Hematopoietic multipotent progenitor cell treated with erythropoietin and hydrocortisone succinate and interleukin-3 and kit ligand, for 8 days (in vitro differentiated cells): ENCODE measurements around the gene CLRN3.

Source experiments
- DNase-seq: peaks from one replicate; pipeline ENCODE4 v3.0.0-alpha.2; 2015

The CLRN3 gene

DNA sequence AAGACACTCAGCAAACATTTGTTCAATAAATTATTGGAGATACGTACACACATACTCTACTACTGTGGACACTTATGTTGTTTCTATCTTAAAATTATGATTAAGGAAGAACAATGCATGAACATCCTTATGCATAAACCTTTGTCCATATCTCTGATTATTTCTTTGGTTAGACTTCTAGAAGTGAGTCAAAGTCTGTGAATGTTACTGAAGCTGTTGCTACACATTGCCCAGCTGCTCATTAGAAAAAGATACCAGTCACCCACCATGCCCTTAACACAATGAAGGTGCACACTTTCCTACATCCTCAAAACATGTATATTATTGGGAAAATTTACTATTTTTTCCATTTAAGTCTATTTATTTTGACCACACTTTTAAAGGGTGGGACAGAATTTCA lies 1.4 kb upstream of the CLRN3 start:
- no peak for DNase-seq

DNA sequence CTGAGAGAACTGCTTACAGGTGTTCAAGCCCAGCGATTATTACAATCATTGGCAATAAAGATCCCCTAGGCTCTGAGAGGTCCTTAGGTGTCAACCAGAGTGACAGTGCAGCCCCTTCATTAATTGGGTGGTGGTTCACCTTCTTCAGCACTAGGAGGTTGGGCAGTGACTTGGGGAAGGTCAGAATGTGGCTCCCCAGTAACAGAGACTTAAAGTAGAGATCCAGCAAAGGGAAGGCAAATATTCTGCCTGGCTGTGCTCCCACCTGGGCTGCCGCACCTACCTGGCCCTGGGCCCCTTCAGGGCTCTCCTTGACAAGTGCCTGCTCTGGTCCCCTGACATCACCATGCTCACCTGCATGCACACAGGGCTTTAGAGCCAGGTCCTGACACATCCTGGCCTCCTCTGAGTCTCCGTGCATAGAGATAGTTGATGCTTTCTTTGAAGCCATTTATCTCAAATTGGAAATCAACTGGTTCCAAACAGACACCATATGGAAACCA lies 1.9 kb downstream of the CLRN3 start:
- no peak for DNase-seq

DNA sequence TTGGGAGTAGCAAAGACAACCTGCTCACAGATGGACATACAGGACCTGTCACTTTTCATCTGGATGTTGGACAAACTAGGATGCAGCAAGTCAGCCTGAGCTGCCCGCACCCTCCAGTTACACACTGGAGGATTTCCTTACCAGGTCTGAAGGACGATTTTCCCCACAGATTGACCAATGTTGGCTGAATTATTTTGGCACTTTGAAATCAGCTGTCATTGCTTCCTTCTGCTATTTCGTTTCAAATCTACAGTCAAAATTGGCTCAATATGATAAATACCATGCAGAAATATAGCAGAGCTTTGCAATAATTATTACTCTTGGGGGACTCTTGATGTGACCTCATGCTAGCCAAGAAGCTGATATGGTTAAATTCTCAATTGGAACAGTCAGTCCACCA lies 2.5 kb downstream of the CLRN3 start:
- no peak for DNase-seq

DNA sequence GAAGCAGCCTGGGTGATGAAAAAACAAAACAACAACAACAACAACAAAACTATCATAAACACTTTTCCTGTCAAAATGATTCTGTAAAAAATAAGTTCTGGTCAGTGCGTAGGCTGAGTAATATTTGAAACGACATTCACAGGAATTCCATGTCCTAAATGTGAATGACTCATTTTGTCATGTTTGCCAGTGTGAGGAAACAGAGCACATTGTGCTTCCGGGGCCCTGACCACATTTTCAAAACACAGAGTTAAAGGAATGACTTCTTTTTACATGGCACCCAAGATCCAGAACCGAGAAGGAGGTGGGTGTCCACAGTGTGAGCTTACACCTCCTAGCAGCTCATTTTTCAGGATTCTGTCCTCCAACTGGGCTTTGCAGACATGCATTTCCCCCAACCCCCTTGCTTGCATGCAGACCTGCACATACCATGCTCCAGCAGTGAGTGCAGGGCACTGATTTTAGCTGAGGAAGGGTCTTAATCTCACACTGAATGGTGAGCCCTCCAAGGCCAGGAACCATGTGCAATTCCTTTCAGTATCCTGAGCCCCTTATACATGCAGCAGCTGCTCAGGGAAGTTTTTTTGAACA lies 3.0 kb downstream of the CLRN3 start:
- DNase-seq: no peak

DNA sequence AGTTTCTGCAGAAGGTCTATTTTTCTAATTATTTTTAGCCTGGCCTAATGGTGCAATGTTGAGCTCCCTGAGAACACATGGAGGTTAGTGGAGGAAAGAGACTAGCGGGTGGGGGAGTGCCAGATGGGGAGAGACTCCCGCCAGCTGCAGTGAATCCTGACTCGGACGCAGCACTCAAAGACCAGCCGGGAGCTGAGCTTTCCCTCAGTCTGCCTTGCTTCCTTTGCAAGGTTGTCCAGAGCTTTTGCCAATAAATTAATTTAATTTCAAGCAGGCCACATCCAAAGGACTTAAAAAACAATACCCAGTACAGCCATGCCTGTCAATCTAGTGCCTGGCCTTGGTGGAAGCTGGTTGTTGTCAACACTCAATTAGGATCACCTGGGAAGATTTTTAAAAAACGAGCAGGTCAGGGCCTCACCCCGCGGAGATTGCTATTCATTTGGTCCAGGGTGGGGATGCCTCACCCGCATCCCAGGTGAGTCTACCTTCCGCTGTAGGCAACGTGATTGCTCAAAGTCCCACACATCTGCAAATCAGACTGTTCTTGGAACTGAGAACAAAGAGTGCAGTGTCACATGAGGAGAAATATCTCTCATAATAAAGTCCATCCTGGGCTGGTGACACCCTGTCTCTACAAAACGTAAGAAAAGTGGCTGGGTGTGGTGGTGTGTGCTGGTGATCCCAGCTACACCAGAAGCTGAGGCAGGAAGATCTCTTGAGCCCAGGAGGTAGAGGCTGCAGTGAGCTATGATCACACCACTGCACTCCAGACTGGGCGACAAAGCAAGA lies 4.0 kb downstream of the CLRN3 start:
- DNase-seq: no peak

DNA sequence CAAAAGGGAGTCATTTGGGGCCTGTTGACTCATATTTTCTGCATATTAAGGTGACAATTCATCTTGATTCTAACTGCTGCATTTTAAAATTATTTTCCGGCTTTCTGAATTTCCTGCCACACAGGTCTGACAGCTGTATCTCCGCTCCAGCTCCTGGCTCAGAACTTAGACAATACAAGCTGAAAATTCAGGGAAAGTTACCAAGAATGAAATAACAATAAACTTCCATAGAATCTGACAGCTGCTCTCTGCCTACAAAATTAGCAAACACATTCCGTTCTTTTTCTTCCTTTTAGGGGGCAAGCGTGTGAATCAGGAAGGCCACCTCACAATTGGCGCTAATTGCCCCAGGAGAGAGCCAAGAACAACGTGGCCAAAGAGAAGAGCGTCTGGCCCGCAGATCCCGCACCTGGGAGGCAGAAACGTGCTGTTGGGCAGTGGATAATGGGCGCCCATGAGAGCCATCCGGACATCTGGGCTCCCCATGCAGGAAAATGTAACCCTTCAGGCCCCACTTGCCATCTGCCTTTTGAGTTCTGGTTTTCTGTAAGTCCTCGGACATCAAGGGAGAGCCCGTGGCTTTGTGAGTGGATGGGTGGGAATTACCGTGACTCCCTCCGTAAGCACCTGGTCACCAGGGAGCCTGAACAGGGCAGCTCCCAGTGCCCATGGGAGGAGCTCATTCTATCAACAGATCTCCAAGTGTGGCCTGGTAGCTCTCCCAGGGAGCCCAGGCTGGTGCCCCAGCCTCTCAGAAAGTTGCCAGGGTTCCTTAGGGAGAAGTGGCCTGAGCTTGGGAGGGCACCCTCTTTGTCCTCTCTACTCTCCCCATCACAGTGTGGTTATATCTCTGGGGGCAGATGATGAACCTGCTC lies 5.0 kb downstream of the CLRN3 start:
- no peak for DNase-seq

DNA sequence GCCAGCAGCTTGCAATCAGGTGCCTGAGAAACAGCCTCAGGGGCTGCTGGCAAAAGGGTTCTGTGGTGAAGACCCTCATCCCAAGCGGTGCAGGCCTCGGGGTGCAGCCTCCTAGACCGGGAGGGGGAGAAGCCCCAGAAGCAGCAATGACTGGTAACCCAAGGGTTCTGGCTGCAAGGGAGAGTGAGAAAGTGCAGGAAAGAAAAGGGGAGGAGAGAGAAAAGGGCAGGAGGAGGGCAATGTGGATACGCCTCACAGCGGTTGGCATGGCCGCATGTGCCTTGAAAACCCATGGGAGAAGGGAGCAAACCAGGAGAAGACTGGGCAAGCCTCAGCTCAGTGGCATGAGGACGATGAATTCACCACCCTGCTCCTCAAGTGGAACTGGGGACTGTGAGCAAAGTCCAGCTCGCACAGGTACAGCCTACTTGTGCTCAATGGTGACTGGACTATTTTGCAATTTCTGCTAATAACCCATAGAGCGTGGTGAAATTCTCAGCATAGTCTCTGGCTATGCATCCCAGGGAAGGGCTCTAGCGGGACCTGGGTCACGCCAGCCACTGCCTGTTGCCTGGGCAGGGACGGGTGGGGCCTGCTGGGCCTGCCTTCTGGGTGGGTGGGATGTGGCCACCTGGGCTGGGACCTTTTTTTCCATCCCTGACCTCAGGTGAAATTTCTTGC lies 6.2 kb downstream of the CLRN3 start:
- no peak for DNase-seq

DNA sequence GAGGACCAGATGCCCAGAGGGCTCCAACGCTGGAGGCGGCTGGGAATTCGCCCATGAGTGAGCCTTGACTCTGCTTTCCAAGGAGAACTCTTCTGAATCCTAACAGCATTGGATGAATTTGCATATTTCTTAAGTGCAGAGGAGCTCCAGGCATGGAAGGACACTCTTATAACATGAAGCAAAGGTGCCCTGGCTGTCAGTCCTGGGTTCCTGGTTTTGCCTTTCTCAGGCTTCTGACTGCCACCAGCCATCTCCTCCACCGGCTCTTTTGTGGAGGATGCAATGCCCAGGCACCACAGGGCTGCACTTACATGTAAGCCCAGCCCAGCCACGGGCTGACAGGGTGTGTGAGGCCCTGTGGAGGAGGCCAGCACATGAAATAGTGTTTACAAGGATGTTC lies 8.2 kb downstream of the CLRN3 start:
- no peak for DNase-seq

DNA sequence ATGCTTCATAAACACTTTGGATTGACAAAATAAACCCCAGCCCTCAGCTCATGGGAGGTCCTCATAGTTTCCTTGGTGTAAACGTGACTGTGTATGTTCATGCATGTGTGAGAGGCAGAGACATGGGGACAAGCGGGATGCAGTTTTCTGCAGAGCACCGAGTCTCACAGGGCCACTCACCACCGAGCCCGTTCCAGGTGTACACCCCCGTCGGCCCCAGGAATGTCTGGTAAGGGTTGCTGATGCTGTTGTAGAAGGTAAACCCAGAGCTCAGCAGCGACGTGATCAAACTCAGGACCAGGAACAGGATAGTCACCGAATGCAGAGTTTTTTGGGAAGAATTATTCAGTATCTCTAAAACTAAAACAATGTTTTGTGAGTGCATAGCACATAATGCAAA lies 9.2 kb downstream of the CLRN3 start:
- no peak for DNase-seq

DNA sequence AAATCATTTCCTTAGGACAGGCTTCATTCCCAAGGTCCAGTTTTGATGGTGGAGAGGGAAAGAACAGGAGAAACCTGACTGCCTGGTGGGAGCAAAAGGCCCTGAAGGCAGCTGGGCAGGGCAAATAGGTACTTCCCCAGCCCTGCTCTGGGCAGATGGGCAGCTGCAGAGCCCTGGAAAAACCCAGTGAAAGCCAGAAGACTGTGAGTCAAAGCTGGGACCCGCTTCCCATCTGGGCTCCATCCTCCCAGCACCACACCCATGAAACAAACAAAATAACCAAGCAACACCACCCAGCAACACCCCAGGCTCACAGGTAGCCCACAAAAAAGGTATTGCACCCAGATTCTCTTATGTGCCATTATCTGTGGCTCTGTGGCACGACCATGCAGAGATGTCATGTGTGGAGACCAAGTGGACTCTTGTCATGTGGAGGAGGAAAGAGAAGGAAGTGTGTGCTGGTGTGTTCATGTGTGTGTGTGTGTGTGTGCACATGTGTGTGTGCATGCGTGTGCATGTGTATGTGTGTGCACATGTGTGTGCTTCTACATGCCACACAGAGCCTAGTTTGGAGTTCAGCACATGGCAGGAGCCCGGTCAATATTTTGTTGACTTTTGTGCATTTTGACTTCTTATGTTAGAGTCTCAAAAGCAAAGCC lies 9.8 kb downstream of the CLRN3 start:
- DNase-seq: no peak

DNA sequence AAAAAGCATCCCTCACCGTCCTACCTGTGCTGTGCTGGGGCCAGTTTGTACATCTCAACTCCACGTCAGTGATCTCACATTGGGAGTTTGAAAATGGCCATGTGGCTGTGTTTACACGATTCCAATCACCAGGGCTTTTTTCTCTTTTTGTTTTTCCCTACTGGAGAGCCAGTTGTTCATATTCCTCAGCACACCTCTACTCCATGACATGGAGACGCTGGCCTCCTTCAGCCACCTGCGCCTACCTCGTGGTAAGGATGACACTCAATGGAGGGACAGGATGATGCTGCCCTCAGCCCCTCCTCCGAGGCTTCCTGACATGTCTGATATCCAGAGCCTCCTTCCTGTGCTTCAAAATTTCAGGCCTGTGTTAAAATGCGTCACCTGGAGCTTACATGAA lies 10.3 kb downstream of the CLRN3 start:
- DNase-seq: no peak

DNA sequence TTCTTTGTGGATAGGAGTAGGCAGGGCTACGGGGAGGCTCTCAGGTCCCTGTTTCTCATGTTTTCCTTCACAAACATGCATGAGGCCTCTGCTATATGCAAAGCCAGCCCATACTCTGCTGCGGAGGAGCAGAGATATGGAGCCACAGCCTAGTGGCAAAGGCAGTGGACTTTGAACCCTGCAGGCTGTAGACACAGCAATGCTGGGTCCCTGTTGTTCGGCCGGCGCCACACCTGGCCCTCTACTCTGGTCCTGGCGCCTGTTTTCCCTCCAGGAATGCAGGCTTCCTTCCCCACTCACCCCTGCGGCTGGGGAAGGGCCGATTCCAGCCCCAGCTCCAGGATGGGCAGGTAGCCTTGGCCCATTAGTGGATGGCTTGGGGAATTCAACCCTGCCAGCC lies 11.5 kb downstream of the CLRN3 start:
- DNase-seq: no peak

DNA sequence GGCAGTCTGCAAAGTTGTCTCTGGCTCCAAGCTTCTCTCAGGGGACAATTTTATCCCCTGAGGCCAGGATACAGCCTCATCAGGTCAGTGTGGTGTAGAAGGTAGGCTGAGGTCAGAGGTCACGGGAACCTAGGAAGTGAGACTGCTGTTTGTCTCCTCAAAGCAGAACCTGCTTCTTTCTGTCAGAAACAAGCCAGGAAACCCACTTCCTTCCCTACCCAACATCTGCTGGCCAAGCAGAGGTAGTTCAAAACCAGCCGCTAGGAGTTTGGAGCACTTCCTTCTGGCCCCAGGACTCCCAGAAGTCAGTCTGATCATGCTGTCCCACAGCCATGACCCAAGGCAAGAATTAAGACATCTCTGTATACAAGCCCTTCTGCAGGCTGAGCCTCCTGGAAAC lies 12.2 kb downstream of the CLRN3 start:
- DNase-seq: no peak

DNA sequence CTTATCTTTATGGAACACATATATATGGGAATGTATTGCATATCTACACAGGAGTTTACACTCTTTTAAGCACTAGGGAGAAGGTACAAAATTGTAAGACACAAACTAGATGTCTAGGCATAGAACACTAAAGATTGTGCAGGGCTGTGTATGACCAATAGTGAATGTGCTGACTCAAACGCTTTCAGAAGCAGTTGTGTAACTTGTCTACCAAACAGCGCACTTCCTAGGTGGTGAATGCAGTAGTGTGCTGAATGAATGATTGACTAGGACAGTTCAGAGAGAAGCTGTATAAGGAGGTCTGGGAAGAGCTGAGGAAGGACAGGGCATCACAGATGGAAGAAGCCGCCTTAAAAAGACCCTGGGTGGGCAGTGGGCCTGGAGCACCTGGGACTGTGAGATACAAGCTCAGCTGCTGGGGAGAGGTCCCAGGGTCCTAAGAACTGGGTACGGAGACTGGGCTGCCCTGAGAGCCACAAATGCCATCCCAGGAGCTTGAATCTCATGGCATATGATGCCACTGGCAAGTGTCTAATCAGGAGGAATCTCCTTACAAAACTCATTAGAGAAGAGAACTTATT lies 14.2 kb downstream of the CLRN3 start:
- no peak for DNase-seq

DNA sequence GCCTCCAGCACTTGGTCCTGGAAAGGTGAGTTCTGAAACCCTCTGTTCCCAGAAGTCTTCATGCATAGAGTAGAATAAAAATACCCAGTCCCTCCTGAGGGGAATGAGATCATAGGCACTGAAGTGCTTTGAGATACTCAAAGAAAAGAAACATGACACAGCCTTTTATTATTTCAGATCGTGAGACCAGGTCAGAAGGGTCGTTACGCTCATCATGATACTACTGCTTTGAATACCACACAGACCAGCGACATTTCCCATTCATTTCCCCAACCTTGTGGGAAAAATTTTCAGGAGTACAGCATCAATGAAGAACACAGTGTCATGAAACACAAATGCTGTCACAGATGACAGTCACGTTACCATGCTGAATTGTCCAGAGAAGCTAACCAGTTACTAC lies 15.0 kb downstream of the CLRN3 start:
- DNase-seq: no peak

DNA sequence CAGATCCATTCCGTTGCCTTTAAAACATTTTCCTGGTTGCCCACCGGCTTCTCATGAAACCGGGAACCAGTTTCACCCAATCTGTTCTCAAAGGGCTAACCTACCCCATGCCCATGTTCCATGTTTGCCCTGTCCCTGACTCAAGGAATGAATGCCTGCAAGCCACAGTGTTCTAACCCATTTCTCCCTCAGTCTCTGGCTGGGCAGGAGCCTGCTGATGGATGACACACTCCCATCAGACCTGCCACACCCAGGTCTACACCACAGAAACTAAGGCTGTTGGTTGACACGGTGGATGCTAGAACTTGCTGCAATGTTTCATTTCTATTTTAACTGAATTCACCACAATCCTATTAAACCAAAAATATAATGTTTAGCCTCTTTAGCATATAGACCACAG lies 15.6 kb downstream of the CLRN3 start:
- no peak for DNase-seq

DNA sequence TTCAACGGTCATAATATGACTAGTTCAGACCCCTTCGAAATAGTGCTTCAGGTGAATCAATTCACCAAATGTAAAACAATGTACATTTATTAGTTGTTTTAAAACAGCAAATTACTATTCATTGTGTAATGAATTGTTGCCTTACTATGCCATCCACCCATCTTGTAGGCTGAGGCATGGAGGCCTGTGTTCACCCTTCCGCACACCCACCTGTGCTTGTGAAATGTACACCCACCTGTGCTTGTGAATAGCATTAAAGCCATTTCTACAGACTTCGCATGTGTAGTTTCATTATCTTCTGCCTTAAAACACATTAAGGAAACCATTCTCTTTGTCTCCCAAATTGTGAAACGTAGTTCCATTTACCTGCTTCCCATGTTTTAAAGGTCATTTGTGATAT lies 16.8 kb downstream of the CLRN3 start:
- DNase-seq: no peak

DNA sequence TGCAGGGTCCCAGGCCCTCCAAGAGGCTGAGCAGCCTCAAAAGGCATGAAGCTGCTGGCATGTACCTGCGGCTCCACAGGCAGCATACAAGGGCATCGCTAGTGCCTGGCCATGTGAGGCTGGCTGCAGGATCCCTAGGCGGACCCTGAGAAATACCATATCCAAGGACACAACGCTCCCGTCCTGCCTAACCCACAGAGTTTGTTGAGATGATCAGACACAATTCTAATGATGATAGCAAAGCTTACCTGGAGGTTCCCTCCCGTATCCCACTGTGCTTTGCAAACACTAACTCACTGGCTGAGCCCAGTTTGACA lies 17.3 kb downstream of the CLRN3 start:
- no peak for DNase-seq

DNA sequence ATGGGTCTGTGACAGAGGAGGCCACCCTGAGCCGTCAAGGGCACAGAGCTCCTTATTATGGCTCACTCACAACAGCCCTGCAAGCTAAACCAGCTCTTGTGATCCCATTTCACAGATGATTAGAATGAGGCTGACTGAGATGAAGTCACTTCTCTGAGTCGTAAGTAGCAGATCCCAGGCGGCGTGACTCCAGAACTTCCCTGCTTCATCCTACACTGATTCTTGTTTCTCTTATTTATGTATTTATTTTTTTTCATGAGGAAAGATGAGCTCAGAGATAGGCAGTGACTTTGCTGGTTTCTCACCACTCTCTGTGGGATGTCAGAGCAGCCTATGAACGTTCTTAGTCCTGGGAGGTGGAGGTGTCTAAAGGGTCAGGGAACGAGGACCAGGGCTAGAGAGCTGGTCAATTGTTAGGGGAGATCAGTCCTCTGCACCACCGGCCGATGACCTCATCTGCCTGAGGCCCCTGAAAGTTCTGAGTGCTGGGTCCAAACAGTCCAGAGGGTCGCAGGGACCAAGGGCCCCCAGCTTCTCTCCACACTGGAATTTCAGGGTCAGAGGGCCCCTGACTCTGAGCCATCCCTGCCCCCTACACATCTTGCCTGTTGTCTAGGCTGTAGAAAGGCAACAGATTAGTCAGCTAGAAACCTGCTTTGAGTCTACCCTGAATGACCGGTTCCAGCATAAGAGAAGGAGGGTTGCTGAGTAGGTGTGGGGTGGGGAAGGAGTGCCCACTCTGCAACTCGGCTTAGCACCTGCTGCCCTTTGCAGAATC lies 17.9 kb downstream of the CLRN3 start:
- no peak for DNase-seq

DNA sequence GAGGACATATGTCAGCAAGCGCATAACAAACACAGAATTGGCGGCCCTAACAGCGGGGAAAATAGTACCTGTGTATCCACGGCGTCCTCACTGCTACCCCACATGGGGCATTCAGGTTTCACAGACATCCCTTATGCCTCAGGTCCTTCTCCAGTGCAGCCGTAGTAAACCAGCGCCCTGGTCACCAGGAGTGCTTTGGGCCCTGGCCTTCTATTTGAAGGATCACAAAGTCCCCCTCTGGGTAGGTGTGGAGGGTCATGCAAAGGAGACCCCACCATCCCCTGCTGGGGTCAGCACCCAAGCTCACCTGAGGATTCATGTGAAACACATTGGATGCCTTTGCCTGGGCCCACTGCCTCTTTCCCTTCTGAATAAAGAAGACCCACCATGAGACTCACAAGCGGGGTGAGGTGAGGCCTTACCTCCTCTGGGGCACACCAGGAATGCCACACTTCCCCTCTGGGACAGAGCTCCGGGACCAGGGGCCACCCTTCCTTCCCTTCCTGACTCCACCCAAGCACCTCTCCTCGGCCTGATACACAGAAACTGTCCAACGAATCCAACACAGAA lies 18.8 kb downstream of the CLRN3 start:
- DNase-seq: no peak

DNA sequence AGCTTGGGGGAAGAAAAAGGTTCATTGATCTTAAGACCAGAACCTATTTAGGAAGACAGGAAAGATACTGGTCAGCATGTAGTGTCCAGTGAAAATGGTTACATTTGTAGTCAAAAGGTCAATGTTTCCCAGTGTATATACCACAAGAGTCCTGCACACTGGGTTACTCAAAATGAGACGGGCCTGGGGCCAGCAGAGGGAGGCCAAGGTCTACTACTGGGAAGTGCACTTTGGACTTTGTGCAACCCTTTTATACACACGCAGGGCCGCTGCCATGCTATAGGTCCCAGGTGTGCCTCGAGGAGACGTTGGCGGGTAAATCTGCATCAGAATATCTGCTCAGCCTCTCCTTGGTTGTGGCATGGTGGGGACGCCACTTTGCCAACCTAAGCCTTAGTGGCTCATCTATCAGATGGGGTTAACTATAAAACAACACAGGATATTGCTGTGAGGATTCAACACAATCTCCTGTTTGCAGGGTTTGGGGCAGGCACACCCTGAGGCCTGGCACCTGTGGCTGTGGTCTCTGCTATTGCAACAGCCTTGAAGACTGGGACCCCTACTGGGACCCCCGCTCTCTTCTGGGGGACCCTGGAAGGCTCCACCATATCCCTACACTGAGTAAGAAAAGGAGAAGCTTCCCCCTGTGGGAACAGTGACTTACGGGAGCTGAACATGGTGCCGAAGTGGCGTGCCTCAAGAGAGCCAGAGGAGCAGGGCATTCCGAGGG lies 19.7 kb downstream of the CLRN3 start:
- DNase-seq: no peak
